Measurements from ENCODE around the gene ELMOD1. TPM values are rescaled to one million over a fixed set of nuclear protein-coding genes. Genes with fewer than 3 reads are reported as not detected.

The ELMOD1 gene
- total RNA-seq: 4.7 and 8.1 TPM in 2 replicates

GRCh38 chr11:107590460-107591377 is at the start of gene ELMOD1:
Gene ELMOD1, plus strand, starts transcription at chr11:107591147. Its CDS starts 27,043 bp downstream, at chr11:107618190.

GRCh38 chr11:107565219-107565937 is 25.6 kb upstream of the ELMOD1 start, which contains the start of gene ALKBH8:
Gene ALKBH8, minus strand, starts transcription at chr11:107565735. Its CDS starts 4,842 bp downstream, at chr11:107560893.

GRCh38 chr11:107711861-107712755 is 121.2 kb downstream of the ELMOD1 start, which contains the start of gene SLN:
Gene SLN, minus strand, starts transcription at chr11:107712056.

Other genes with a start within 250 kb of the ELMOD1 start
- gene CWF19L2, start 133.3 kb upstream of the ELMOD1 start, total RNA-seq: 6.6 and 11.2 TPM in 2 replicates
- gene ALKBH8, start 25.4 kb upstream of the ELMOD1 start, total RNA-seq: 5.3 and 13.5 TPM in 2 replicates
- gene SLN, start 120.9 kb downstream of the ELMOD1 start, total RNA-seq: not detected in 2 replicates

Measured in placental pericyte (primary cell).